Measurements from ENCODE around the gene AGFG2.

- no peak for TF ChIP-seq EZH2 (IDR thresholded peaks at IDR 0.05; ENCODE audit: low read depth)
- TF ChIP-seq, protein P1, sequence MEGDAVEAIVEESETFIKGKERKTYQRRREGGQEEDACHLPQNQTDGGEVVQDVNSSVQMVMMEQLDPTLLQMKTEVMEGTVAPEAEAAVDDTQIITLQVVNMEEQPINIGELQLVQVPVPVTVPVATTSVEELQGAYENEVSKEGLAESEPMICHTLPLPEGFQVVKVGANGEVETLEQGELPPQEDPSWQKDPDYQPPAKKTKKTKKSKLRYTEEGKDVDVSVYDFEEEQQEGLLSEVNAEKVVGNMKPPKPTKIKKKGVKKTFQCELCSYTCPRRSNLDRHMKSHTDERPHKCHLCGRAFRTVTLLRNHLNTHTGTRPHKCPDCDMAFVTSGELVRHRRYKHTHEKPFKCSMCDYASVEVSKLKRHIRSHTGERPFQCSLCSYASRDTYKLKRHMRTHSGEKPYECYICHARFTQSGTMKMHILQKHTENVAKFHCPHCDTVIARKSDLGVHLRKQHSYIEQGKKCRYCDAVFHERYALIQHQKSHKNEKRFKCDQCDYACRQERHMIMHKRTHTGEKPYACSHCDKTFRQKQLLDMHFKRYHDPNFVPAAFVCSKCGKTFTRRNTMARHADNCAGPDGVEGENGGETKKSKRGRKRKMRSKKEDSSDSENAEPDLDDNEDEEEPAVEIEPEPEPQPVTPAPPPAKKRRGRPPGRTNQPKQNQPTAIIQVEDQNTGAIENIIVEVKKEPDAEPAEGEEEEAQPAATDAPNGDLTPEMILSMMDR (conservative IDR thresholded peaks at IDR 0.05) = no peak
These were observed 43.1 kb downstream of the AGFG2 start for GRCh38 chr7:100582041-100582579.
